Measurements from ENCODE around the gene ACACB. TPM values are rescaled to one million over a fixed set of nuclear protein-coding genes. Genes with fewer than 3 reads are reported as not detected.

ACACB gene
- total RNA-seq, 4 donors from 2014 or later = 69.5 to 132 (median 93.6) TPM

DNA sequence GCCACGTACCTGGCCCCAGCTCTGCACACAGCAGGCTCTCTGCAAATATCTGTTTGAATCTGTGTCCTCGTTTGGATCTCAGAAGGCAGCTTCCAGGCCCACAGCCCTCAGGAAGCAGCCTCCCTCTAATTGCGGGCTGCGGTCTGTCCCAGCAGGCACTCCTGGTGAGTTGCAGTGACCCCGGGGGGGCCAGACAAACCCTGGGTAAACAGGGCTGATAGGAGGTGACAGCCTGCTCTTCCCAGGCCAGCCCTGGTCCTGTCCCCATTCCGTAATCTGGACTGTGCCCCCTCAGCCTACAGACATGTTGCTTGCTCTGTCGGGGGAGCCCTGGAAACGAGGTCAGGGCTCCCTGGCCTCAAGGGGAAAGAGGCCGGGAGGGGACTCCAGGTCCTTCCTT is 190.7 kb downstream of the ACACB start:
- H3K9me3 ChIP-seq = no peaks in the 10 kb centered on the region
- no peak for TF ChIP-seq EP300 (IDR thresholded peaks at IDR 0.05; ENCODE audit: low read depth)
- no peak for TF ChIP-seq POLR2AphosphoS5 (IDR thresholded peaks at IDR 0.05)
- TF ChIP-seq CTCF (IDR thresholded peaks at IDR 0.05) = no peak
- no peak for TF ChIP-seq POLR2A (IDR thresholded peaks at IDR 0.05)
- WGBS, 2 donors (ENCODE audit: low coverage in 1 of 2) = 68% methylated on average over 9 of the region's 9 CpGs; no CpG with 5 or more reads in 1 of the 2 donors
- peaks cover 75% of the 10 kb centered on the region for H3K27me3 ChIP-seq
- DNase-seq = no peak
- H3K36me3 ChIP-seq = no peaks in the 10 kb centered on the region
- H3K27ac ChIP-seq = no peak overlapping the region
- H3K4me1 ChIP-seq = peaks cover 6 to 20% (median 16%) of the 10 kb centered on the region in 4 donors
- no peak overlapping the region for H3K4me3 ChIP-seq
- intact Hi-C loops (cut with DNase I; ENCODE audit: low total_unique reads) = no loop called here
- in situ Hi-C loops (cut with MboI; ENCODE audit: low pct_ligation_motif_present in 1 of 4, low pct_unique_long_range_greater_than_20kb in 1 of 4, low sequenced_read_pairs in 3 of 4) = no loop called here

GRCh38 chr12:109308534-109309380 is 192.4 kb downstream of the ACACB start, which contains the start of gene FOXN4:
Gene FOXN4 (minus strand): TSS chr12:109309284. CDS start chr12:109308321, 963 bp downstream.
- in situ Hi-C loops (cut with MboI; ENCODE audit: low pct_ligation_motif_present in 1 of 4, low pct_unique_long_range_greater_than_20kb in 1 of 4, low sequenced_read_pairs in 3 of 4) (no loop called here), intact Hi-C loops (cut with DNase I; ENCODE audit: low total_unique reads) (no loop called here)
- Histone ChIP-seq H3K4me1 (peaks cover 6 to 20% (median 16%) of the 10 kb centered on the region in 4 donors), H3K4me3 (peak within 1 kb of the TSS; percentile 18 to 58 (median 35)), H3K27me3 (peaks cover 78% of the 10 kb centered on the region), H3K9me3 (no peaks in the 10 kb centered on the region), H3K27ac (no peak within 1 kb of the TSS), H3K36me3 (no peaks in the 10 kb centered on the region)
- TF ChIP-seq POLR2AphosphoS5 (IDR thresholded peaks at IDR 0.05) = no peak
- TF ChIP-seq POLR2A (IDR thresholded peaks at IDR 0.05) = no peak
- TF ChIP-seq CTCF (IDR thresholded peaks at IDR 0.05) = no peak
- TF ChIP-seq EP300 (IDR thresholded peaks at IDR 0.05; ENCODE audit: low read depth) = no peak
- 10 to 21% methylated on average over 9 to 35 of the region's 43 CpGs for WGBS, 2 donors (ENCODE audit: low coverage in 1 of 2)
- DNase-seq = no peak

- peak overlapping the region; percentile 18 to 58 (median 35) for H3K4me3 ChIP-seq
- no peak for DNase-seq
- in situ Hi-C loops (cut with MboI; ENCODE audit: low pct_ligation_motif_present in 1 of 4, low pct_unique_long_range_greater_than_20kb in 1 of 4, low sequenced_read_pairs in 3 of 4) = no loop called here
- peaks cover 81% of the 10 kb centered on the region for H3K27me3 ChIP-seq
- 0% methylated on average over 60 of the region's 99 CpGs; no CpG with 5 or more reads in 1 of the 2 donors for WGBS, 2 donors (ENCODE audit: low coverage in 1 of 2)
- TF ChIP-seq POLR2A (IDR thresholded peaks at IDR 0.05) = no peak
- no peak for TF ChIP-seq POLR2AphosphoS5 (IDR thresholded peaks at IDR 0.05)
- TF ChIP-seq CTCF (IDR thresholded peaks at IDR 0.05) = no peak
- no peak for TF ChIP-seq EP300 (IDR thresholded peaks at IDR 0.05; ENCODE audit: low read depth)
- H3K27ac ChIP-seq = no peak overlapping the region
- intact Hi-C loops (cut with DNase I; ENCODE audit: low total_unique reads) = no loop called here
- peaks cover 6 to 20% (median 16%) of the 10 kb centered on the region in 4 donors for H3K4me1 ChIP-seq
- no peaks in the 10 kb centered on the region for H3K36me3 ChIP-seq
- H3K9me3 ChIP-seq = no peaks in the 10 kb centered on the region
These were observed 193.2 kb downstream of the ACACB start for GRCh38 chr12:109309381-109310246.
